Measurements from ENCODE around the gene SGK1. TPM values are rescaled to one million over a fixed set of nuclear protein-coding genes. Genes with fewer than 3 reads are reported as not detected.

The SGK1 gene
- total RNA-seq, 1 donor from 2014 or later: 153 TPM

- no peak for DNase-seq (ENCODE audit: low read depth in 2 of 2)
Observed at GRCh38 chr6:134172020-134172705, 145.7 kb downstream of the SGK1 start.

DNA sequence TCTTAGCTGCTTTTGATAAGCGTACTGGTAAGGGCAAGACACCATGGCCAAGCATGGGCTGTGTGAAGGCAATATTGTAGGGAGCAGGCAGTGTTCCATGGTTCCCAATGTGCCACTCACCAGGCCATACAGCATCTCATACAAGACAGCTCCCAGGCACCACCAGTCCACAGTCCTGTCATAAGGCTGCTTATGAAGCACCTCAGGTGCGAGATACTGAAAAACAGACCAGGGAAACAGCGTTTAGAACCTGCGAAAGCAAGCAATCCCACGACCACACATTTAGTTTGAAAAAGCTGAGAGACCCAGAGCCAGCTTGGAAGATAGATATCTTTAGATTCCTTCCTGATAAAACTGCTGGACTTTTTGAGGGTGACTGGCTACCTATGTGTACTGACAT, 146.4 kb downstream of the SGK1 start:
- no peak for DNase-seq (ENCODE audit: low read depth in 2 of 2)

DNA sequence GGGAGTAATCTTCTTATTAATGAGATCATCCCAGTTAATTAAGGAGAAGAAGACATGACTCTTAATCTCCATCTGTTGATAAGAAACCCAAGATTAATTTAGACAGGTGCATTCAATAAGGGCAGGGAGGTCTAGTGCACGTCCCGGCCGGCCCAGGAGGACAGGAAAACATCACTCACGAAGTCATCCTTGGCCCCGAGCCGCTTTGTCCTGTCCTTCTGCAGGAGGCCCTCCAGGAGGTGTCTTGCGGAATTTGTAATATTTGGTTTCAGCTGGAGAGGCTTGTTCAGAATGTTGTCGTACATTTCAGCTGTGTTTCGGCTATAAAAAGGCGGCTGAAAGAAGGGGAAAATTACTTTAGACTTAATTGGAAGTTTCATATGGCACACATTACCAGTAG, 147.1 kb downstream of the SGK1 start:
- peak in 1 of 2 donors; percentile 42 for DNase-seq (ENCODE audit: low read depth in 2 of 2)

- DNase-seq (ENCODE audit: low read depth in 2 of 2): peak in 1 of 2 donors; percentile 40
Observed at GRCh38 chr6:134169871-134170486, 147.9 kb downstream of the SGK1 start.

DNA sequence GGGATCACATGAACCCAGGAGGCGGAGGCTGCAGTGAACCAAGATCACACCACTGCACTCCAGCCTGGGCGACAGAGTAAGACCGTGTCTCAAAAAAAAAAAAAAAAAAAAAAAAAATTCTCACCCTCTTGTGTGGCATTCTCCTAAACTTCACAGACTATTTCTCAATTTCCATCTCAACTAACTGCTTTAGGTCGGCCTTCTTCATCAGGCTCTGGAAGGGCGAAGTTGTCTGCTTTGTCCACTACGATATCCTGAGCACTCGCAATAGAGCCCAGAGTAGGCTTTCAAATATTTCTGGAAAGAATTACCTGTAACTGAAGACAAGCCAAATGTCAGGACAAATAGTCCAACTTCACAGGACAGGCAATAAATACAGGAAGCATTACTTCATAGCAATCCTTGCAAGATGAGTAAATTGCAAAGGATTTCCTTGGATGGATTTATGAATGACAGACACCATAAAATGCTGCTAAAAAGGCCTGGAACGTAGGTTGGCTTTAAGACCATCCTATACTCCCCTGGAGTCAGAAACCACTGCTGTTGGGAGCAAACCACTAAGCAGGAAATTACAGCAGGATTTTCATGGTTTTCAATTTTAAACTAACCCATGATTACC, 149.2 kb downstream of the SGK1 start:
- DNase-seq (ENCODE audit: low read depth in 2 of 2): no peak

DNA sequence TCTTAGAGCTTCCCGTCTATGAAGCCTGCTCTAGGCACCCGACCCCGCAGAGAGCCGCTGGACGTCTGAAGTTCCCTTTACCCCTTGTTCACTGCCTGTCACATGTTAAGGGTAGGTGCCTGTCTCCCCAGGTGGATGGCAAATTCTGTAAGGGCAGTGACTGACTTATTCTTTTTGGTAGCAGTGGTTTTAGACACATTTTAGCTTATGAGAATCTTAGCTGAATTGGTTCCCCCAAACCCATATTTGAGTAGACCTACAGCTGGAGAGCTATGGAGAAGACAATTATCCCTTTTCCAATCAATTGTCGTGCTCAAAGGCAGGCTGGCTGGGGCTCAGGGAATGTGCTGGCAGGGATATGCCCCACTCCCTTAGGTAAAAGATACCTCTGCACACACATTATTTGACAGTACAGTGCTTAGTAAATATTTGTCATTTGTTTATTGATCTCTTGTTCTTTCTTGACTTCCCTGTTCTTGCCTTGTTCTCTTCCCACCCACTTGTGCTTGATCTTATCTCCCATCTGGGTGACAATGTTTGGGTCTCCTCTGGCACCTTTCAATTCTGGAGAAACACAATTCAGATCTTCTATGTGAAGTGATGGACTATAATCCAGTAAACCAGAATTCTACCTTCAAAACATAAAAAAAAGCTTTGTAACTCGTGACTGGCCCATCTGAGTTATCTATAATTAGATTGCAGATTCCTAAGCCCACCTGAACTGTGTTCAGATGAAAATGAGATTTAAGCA, 151.2 kb downstream of the SGK1 start:
- DNase-seq (ENCODE audit: low read depth in 2 of 2): no peak

GRCh38 chr6:134165561-134166201, 152.2 kb downstream of the SGK1 start:
- DNase-seq (ENCODE audit: low read depth in 2 of 2): no peak

GRCh38 chr6:134164300-134164699, 153.6 kb downstream of the SGK1 start:
- no peak for DNase-seq (ENCODE audit: low read depth in 2 of 2)

DNA sequence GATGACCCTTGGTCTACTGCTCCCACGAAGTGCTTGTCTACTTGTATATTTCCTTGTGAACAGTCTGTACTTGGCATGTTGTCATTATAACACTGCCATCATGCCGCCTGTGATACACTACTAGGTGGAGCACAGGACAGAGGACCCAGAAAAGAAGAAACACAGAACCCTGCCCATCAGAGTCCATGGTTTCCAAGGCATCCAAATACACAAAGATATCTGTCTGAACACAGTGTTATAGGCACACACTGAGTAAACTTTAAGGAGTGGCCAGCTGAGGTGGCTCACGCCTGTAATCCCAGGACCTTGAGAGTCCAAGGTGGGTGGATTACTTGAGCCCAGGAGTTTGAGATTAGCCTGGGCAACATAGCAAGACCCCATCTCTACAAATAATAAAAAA, 155.0 kb downstream of the SGK1 start:
- no peak for DNase-seq (ENCODE audit: low read depth in 2 of 2)

GRCh38 chr6:134161041-134161440, 156.9 kb downstream of the SGK1 start:
- DNase-seq (ENCODE audit: low read depth in 2 of 2): peak in 1 of 2 donors; percentile 60

- DNase-seq (ENCODE audit: low read depth in 2 of 2): no peak
Observed at GRCh38 chr6:134152767-134153485, 165.0 kb downstream of the SGK1 start.

- no peak for DNase-seq (ENCODE audit: low read depth in 2 of 2)
Observed at GRCh38 chr6:134148566-134148965, 169.3 kb downstream of the SGK1 start.

DNA sequence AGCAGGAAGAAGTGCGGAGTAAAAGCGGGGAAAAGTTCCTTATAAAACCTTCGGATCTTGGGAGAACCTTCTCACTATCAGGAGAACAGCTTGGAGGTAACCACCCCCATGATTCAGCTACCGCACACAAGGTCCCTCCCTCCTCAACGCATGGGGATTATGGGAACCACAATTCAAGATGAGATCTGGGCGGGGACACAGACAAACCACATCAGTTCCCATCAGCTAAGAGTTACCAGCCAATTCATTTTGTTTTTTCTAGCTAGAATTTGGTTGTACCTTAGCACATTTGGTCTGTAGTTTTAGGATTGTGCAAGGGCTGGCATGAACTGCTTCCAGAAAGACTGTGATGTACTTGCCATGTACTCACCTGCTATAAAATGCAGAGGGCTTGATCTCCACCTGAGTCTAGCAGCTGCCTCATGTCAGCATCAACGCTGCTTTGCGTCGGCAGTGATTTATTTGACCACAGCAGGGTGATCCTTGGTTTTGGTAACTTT, 170.8 kb downstream of the SGK1 start:
- DNase-seq (ENCODE audit: low read depth in 2 of 2): no peak

- no peak for DNase-seq (ENCODE audit: low read depth in 2 of 2)
Observed at GRCh38 chr6:134146268-134147033, 171.5 kb downstream of the SGK1 start.

- no peak for DNase-seq (ENCODE audit: low read depth in 2 of 2)
Observed at GRCh38 chr6:134145786-134146185, 172.1 kb downstream of the SGK1 start.

- DNase-seq (ENCODE audit: low read depth in 2 of 2): no peak
Observed at GRCh38 chr6:134138226-134138975, 179.5 kb downstream of the SGK1 start.

DNA sequence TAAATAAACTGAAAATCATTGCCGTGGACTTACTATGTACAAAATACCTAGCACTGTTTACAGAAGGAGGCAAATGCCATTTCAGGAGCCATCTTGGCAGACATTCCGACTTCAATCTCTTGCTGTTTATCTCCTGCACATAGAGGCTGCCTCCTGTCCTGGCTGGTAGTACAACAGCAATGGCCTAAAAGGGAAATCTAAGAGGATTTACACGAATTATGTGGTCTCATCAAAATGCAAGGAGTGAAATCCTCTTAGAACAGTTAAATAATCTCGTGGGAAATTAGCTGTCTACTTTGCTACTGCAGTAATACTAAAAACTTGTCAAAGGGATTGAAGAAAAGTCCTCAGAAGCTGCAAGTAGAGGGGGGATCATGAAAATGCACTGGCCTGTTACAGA, 183.3 kb downstream of the SGK1 start:
- DNase-seq (ENCODE audit: low read depth in 2 of 2): no peak

GRCh38 chr6:134132494-134133141, 185.3 kb downstream of the SGK1 start:
- no peak for DNase-seq (ENCODE audit: low read depth in 2 of 2)

All from dermis microvascular lymphatic vessel endothelial cell (primary cell).